ENCODE data around the gene ATP6V0B. TPM values are rescaled to one million over a fixed set of nuclear protein-coding genes. Genes with fewer than 3 reads are reported as not detected.

The ATP6V0B gene
- total and polyA plus RNA-seq, 9 of the 15 experiments (the other 6 are each of a cell fraction or from before 2014, with no cell fraction given), result 137 to 328 (median 220) TPM

DNA sequence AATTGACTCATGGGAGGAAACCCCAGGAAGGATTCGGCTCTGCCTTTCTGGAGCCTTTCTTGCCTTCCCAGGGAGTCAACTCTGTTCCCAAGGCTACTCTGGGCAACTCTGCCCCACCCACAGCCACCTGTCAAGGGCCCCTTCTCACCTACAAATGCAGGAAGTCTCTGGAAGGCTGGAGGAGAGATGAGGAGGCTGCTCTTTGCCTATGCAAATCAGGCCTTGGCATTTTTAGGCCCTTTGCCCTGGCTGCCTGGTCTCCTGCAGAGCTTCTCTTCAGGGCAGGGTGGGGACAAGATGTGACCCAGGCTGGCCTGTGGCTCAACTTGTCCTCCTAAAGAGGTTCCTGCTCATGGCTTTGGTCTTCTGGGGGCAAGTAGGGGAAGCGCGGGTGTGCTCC is 51.1 kb downstream of the ATP6V0B start:
- no peaks in the 10 kb centered on the region for H3K27me3 ChIP-seq (ENCODE audit: control insufficient read depth in 2 of 2, insufficient read depth in 2 of 2, low read length in 2 of 2)
- intact Hi-C loops (cut with micrococcal nuclease) (no loop called here), in situ Hi-C loops (cut with MboI) (no loop called here)
- H3K27ac ChIP-seq (ENCODE audit: extremely low read depth, low read depth, low read length), result no peak overlapping the region
- H2AFZ ChIP-seq (ENCODE audit: low read depth, low read length), result no peak overlapping the region
- H3K9ac ChIP-seq (ENCODE audit: insufficient read depth in 1 of 2, low read depth in 2 of 2, low read length in 2 of 2), result peak overlapping the region in 1 of 2 experiments; percentile 5; a peak in 1 of 4 replicates
- H3K9me3 ChIP-seq (replicated peaks; ENCODE audit: control insufficient read depth, insufficient read depth, low read depth, low read length), result no peaks in the 10 kb centered on the region
- CTCF ChIA-PET (ENCODE audit: low intra/inter-chr PET ratio), result no interaction called here
- H3K79me2 ChIP-seq (ENCODE audit: control insufficient read depth, insufficient read depth, low read length), result peaks cover 14% of the 10 kb centered on the region
- POLR2A ChIA-PET, result interaction anchor here (1.0 to 1.3 kb wide), 2 partner anchors 10 to 12 kb away, joined by 7 to 8 read pairs; no protein-coding TSS in a partner anchor
- no peak for ATAC-seq
- H3K9me1 ChIP-seq (ENCODE audit: control insufficient read depth, insufficient read depth, low read length), result no peaks in the 10 kb centered on the region
- 92% methylated on average over 3 of the region's 3 CpGs for WGBS (ENCODE audit: insufficient coverage, low coverage, missing lambda C conversion rate)
- H3K4me2 ChIP-seq (ENCODE audit: insufficient read depth, low read length), result no peak overlapping the region
- no peaks in the 10 kb centered on the region; the same call in 2 of the 3 replicates for H3K36me3 ChIP-seq (ENCODE audit: control insufficient read depth, insufficient read depth, low read length)
- no peak for FAIRE-seq
- DNase-seq (ENCODE audit: extremely low read depth in 1 of 4, low spot score in 3 of 4), result no peak
- H3K4me1 ChIP-seq (replicated peaks in 1 of 2; ENCODE audit: control insufficient read depth in 2 of 2, insufficient read depth in 2 of 2, low read length in 2 of 2), result peaks cover 9 to 31% of the 10 kb centered on the region in 2 experiments; a peak in 4 of 5 replicates
- TF ChIP-seq PYGO2 (tag; IDR thresholded peaks at IDR 0.05) (no peak), RNF219 (CRISPR knock-in tag; IDR thresholded peaks at IDR 0.05) (no peak), BCL6 (CRISPR knock-in tag; IDR thresholded peaks at IDR 0.05) (no peak), RNF2 (IDR thresholded peaks at IDR 0.05) (no peak), NR1H2 (CRISPR knock-in tag; IDR thresholded peaks at IDR 0.05) (no peak), GATAD2A (IDR thresholded peaks at IDR 0.05) (no peak), HCFC1 (IDR thresholded peaks at IDR 0.05; ENCODE audit: low read depth, low read length) (no peak), SMARCB1 (IDR thresholded peaks at IDR 0.05; ENCODE audit: insufficient read length, low read depth) (no peak), CGGBP1 (CRISPR knock-in tag; IDR thresholded peaks at IDR 0.05) (no peak), ARID2 (IDR thresholded peaks at IDR 0.05) (no peak), CHD1 (IDR thresholded peaks at IDR 0.05; ENCODE audit: low read length) (no peak), BRD4 (IDR thresholded peaks at IDR 0.05) (no peak), CREBBP (IDR thresholded peaks at IDR 0.05; ENCODE audit: low read depth, low read length) (no peak)
- TF ChIP-seq, protein P1, sequence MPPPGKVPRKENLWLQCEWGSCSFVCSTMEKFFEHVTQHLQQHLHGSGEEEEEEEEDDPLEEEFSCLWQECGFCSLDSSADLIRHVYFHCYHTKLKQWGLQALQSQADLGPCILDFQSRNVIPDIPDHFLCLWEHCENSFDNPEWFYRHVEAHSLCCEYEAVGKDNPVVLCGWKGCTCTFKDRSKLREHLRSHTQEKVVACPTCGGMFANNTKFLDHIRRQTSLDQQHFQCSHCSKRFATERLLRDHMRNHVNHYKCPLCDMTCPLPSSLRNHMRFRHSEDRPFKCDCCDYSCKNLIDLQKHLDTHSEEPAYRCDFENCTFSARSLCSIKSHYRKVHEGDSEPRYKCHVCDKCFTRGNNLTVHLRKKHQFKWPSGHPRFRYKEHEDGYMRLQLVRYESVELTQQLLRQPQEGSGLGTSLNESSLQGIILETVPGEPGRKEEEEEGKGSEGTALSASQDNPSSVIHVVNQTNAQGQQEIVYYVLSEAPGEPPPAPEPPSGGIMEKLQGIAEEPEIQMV (tag; conservative IDR thresholded peaks at IDR 0.05; ENCODE audit: low read depth), result no peak
- TF ChIP-seq, protein P2, sequence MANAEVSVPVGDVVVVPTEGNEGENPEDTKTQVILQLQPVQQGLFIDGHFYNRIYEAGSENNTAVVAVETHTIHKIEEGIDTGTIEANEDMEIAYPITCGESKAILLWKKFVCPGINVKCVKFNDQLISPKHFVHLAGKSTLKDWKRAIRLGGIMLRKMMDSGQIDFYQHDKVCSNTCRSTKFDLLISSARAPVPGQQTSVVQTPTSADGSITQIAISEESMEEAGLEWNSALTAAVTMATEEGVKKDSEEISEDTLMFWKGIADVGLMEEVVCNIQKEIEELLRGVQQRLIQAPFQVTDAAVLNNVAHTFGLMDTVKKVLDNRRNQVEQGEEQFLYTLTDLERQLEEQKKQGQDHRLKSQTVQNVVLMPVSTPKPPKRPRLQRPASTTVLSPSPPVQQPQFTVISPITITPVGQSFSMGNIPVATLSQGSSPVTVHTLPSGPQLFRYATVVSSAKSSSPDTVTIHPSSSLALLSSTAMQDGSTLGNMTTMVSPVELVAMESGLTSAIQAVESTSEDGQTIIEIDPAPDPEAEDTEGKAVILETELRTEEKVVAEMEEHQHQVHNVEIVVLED (CRISPR knock-in tag; IDR thresholded peaks at IDR 0.05), result no peak
- peaks cover 5% of the 10 kb centered on the region; the same call in 1 of the 2 replicates for H4K20me1 ChIP-seq (replicated peaks; ENCODE audit: control insufficient read depth, insufficient read depth, low read length)
- no TSS peak for BruUV-seq (replicated peaks)
- no peak overlapping the region for H3K4me3 ChIP-seq

All from K562 (cell line).